CD14-positive monocyte (primary cell): ENCODE data around the gene HK1. TPM values are rescaled to one million over a fixed set of nuclear protein-coding genes. Genes with fewer than 3 reads are reported as not detected.

Experiments used
- DNase-seq, 3 donors: peaks; one replicate each; pipeline ENCODE4 v3.0.0-alpha.2; 2011 to 2022
- H2AFZ ChIP-seq: 2 replicates; pipeline ENCODE4 v1.6.0; 2012; ENCODE audit warnings: mild to moderate bottlenecking, low read depth, low read length, inconsistent platforms; ENCODE audit not compliant: insufficient read depth, poor library complexity, severe bottlenecking
- H3K27ac ChIP-seq, 2 donors: 1 replicate in 1 of 2; 2 replicates in 1 of 2; pipeline ENCODE4 v1.5.1; 2012 to 2013; ENCODE audit warnings: low read length in 2 of 2, control low read depth in 1 of 2, inconsistent platforms in 1 of 2, low read depth in 1 of 2, mild to moderate bottlenecking in 1 of 2
- H3K27me3 ChIP-seq, 2 donors: one replicate each; pipeline versions ENCODE4 v1.6.0 to v1.6.1; 2011 to 2013; ENCODE audit warnings: low read length in 2 of 2; ENCODE audit not compliant: control insufficient read depth in 2 of 2, insufficient read depth in 2 of 2
- H3K36me3 ChIP-seq, 2 donors: replicated peaks in 1 of 2; 1 replicate in 1 of 2; 2 replicates in 1 of 2; pipeline versions ENCODE4 v1.5.1 to v1.6.1; 2012 to 2013; ENCODE audit warnings: low read length in 2 of 2, control low read depth in 1 of 2, inconsistent platforms in 1 of 2, mild to moderate bottlenecking in 1 of 2; ENCODE audit not compliant: insufficient read depth in 2 of 2, control insufficient read depth in 1 of 2
- H3K4me1 ChIP-seq, 2 donors: 1 replicate in 1 of 2; 2 replicates in 1 of 2; pipeline versions ENCODE4 v1.5.1 to v1.6.1; 2012 to 2013; ENCODE audit warnings: low read length in 2 of 2, control low read depth in 1 of 2, inconsistent platforms in 1 of 2, mild to moderate bottlenecking in 1 of 2, moderate library complexity in 1 of 2; ENCODE audit not compliant: insufficient read depth in 2 of 2, control insufficient read depth in 1 of 2
- H3K4me2 ChIP-seq: replicated peaks from 2 replicates; pipeline ENCODE3; 2012; ENCODE audit warnings: low read length, moderate library complexity, mild to moderate bottlenecking; ENCODE audit not compliant: poor library complexity, severe bottlenecking; ENCODE audit errors: extremely low read depth
- H3K4me3 ChIP-seq, 3 experiments: fragments of 200-600 bp in 1 of 3; sonication (generic) in 1 of 3; replicated peaks in 1 of 3; 1 replicate in 2 of 3; 2 replicates in 1 of 3; pipeline ENCODE4 v1.5.1; 2011 to 2013; ENCODE audit warnings: low read length in 3 of 3, mild to moderate bottlenecking in 3 of 3, control low read depth in 2 of 3, low read depth in 2 of 3, inconsistent platforms in 1 of 3, moderate library complexity in 1 of 3
- H3K79me2 ChIP-seq: 2 replicates; pipeline ENCODE4 v1.6.0; 2012; ENCODE audit warnings: mild to moderate bottlenecking, control low read depth, inconsistent platforms, low read length, moderate library complexity; ENCODE audit not compliant: insufficient read depth
- H3K9ac ChIP-seq: 2 replicates; pipeline ENCODE4 v1.6.0; 2017; ENCODE audit warnings: low read length, mild to moderate bottlenecking; ENCODE audit not compliant: insufficient read depth, poor library complexity, severe bottlenecking
- H3K9me3 ChIP-seq, 2 donors: replicated peaks in 1 of 2; 1 replicate in 1 of 2; 2 replicates in 1 of 2; pipeline versions ENCODE4 v1.5.1 to v1.6.1; 2012 to 2013; ENCODE audit warnings: low read length in 2 of 2, control low read depth in 1 of 2; ENCODE audit not compliant: control insufficient read depth in 1 of 2, insufficient read depth in 1 of 2
- H4K20me1 ChIP-seq: 2 replicates; pipeline ENCODE4 v1.6.0; 2012; ENCODE audit warnings: mild to moderate bottlenecking, low read length, control low read depth, moderate library complexity; ENCODE audit not compliant: insufficient read depth
- H3K27ac Mint-ChIP-seq, 7 donors: one replicate each; pipeline ENCODE4 v1.8.0; 2020; ENCODE audit warnings: mild to moderate bottlenecking in 7 of 7, mixed read lengths in 7 of 7, moderate library complexity in 6 of 7, inconsistent platforms in 2 of 7
- H3K27me3 Mint-ChIP-seq, 3 donors: one replicate each; pipeline ENCODE4 v1.8.0; 2021 to 2022; ENCODE audit warnings: low read depth in 3 of 3, mild to moderate bottlenecking in 3 of 3, mixed read lengths in 3 of 3, moderate library complexity in 3 of 3, inconsistent platforms in 1 of 3
- H3K36me3 Mint-ChIP-seq, 2 donors: one replicate each; pipeline ENCODE4 v1.8.0; 2020; ENCODE audit warnings: mixed read lengths in 2 of 2, inconsistent platforms in 1 of 2, mild to moderate bottlenecking in 1 of 2
- H3K4me1 Mint-ChIP-seq: one replicate; pipeline ENCODE4 v1.8.0; 2020; ENCODE audit warnings: mild to moderate bottlenecking, mixed read lengths
- H3K4me3 Mint-ChIP-seq, 2 donors: one replicate each; pipeline ENCODE4 v1.8.0; 2020; ENCODE audit warnings: mild to moderate bottlenecking in 2 of 2, mixed read lengths in 2 of 2, moderate library complexity in 1 of 2
- H3K9me3 Mint-ChIP-seq, 7 donors: one replicate each; pipeline ENCODE4 v1.8.0; 2020 to 2022; ENCODE audit warnings: mixed read lengths in 7 of 7, mild to moderate bottlenecking in 6 of 7, moderate library complexity in 6 of 7, inconsistent platforms in 2 of 7
- WGBS: methylation state at CpG from one replicate; pipeline ENCODE4 v1.1.5; 2013; ENCODE audit warnings: missing lambda C conversion rate; ENCODE audit not compliant: insufficient coverage; 5-methylcytosine and 5-hydroxymethylcytosine counted together
- intact Hi-C, 2 donors: fragments of 100-400 bp; cut with micrococcal nuclease; formaldehyde crosslinking; loops; one replicate each; pipeline versions ENCODE4 v1.15.0 to v1.15.1; 2023
- polyA plus RNA-seq, 3 donors: library from polyadenylated mRNA; depleted of rRNA in 1 of 3; unstranded in 2 of 3; stranded (reverse) in 1 of 3; fragments of 300-500 nt in 2 of 3; fragments of >200 nt in 1 of 3; fragmentation: Illumina TruSeq in 2 of 3; gene quantifications; 1 replicate in 2 of 3; 2 replicates in 1 of 3; pipeline ENCODE4 v1.2.3, GENCODE V29; 2012 to 2021
- TF ChIP-seq, protein P1 (sequence below): fragments of 200-600 bp; IDR thresholded peaks from one replicate; pipeline ENCODE4 v1.8.0; 2022; ENCODE audit warnings: antibody characterized with exemption, mild to moderate bottlenecking

HK1 gene
- polyA plus RNA-seq, 3 donors, result 57.9 to 146 (median 125) TPM

- peaks cover 41 to 45% of the 10 kb centered on the region in 2 donors for H3K36me3 Mint-ChIP-seq
Measured at GRCh38 chr10:69405221-69405620, 126.9 kb downstream of the HK1 start.

DNA sequence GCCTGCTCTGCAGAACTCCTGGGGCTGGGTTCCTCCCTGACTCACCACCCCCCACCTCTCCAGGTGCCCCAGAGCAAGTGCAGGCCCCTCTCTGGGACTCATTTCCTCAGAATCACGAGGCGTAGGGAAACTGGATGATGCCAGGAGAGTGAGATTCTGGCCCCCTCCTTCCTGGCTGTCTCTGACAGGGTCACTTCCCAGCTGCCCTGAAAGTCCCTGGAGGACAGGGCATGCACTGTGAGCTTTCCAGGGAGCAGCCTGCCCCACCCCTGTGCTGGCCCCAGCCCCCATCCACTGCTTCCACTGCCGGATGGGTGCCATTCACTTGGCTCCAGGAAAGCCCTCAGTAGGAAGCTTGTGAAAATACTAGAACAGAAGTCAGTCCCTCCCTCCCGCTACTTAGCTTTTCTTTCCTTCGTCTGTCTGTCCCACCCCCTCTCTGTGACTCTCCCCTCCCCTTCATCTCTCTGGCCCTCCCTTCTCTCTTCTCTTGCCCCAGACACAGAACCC is 128.1 kb downstream of the HK1 start:
- Histone ChIP-seq H3K27me3 (no peaks in the 10 kb centered on the region), H2AFZ (no peak overlapping the region), H3K79me2 (no peaks in the 10 kb centered on the region), H4K20me1 (peaks cover 18% of the 10 kb centered on the region), H3K4me2 (no peak overlapping the region), H3K4me1 (peaks cover 20% of the 10 kb centered on the region in 2 donors), H3K36me3 (peaks cover 23 to 43% of the 10 kb centered on the region in 2 donors), H3K9ac (no peak overlapping the region), H3K4me3 (no peak overlapping the region), H3K27ac (no peak overlapping the region), H3K9me3 (no peaks in the 10 kb centered on the region)
- Mint-ChIP-seq H3K4me1 (peaks cover 20% of the 10 kb centered on the region), H3K36me3 (peaks cover 31 to 34% of the 10 kb centered on the region in 2 donors), H3K27ac (peak overlapping the region in 4 of 7 donors; percentile 15 to 74 (median 42)), H3K4me3 (no peak overlapping the region), H3K27me3 (peaks cover 0 to 8% (median 2%) of the 10 kb centered on the region in 3 donors), H3K9me3 (peaks cover 0 to 2% (median 0%) of the 10 kb centered on the region in 7 donors)
- TF ChIP-seq, protein P1, sequence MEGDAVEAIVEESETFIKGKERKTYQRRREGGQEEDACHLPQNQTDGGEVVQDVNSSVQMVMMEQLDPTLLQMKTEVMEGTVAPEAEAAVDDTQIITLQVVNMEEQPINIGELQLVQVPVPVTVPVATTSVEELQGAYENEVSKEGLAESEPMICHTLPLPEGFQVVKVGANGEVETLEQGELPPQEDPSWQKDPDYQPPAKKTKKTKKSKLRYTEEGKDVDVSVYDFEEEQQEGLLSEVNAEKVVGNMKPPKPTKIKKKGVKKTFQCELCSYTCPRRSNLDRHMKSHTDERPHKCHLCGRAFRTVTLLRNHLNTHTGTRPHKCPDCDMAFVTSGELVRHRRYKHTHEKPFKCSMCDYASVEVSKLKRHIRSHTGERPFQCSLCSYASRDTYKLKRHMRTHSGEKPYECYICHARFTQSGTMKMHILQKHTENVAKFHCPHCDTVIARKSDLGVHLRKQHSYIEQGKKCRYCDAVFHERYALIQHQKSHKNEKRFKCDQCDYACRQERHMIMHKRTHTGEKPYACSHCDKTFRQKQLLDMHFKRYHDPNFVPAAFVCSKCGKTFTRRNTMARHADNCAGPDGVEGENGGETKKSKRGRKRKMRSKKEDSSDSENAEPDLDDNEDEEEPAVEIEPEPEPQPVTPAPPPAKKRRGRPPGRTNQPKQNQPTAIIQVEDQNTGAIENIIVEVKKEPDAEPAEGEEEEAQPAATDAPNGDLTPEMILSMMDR, result no peak
- DNase-seq, result no peak
- 30% methylated on average over 5 of the region's 5 CpGs for WGBS
- intact Hi-C loops, result loop anchor here (5.0 kb wide), 1 partner anchor 101 kb away; no protein-coding TSS in a partner anchor

More at GRCh38 chr10:69405221-69405620, 126.9 kb downstream of the HK1 start:
- Histone ChIP-seq H3K9me3 (no peaks in the 10 kb centered on the region), H3K4me1 (peaks cover 20% of the 10 kb centered on the region in 2 donors), H2AFZ (no peak overlapping the region), H3K27me3 (no peaks in the 10 kb centered on the region), H3K27ac (no peak overlapping the region), H3K79me2 (no peaks in the 10 kb centered on the region), H4K20me1 (peaks cover 28% of the 10 kb centered on the region), H3K36me3 (peaks cover 34 to 54% of the 10 kb centered on the region in 2 donors), H3K9ac (no peak overlapping the region), H3K4me3 (no peak overlapping the region), H3K4me2 (no peak overlapping the region)
- DNase-seq, result no peak
- H3K4me3 Mint-ChIP-seq, result no peak overlapping the region
- H3K27me3 Mint-ChIP-seq, result peaks cover 0 to 8% (median 2%) of the 10 kb centered on the region in 3 donors
- intact Hi-C loops, result loop anchor here (5.0 kb wide), 1 partner anchor 102 kb away; no protein-coding TSS in a partner anchor
- WGBS, result 94% methylated on average over 2 of the region's 4 CpGs
- H3K9me3 Mint-ChIP-seq, result peaks cover 0 to 2% (median 0%) of the 10 kb centered on the region in 7 donors
- TF ChIP-seq, protein P1, result no peak
- peaks cover 20% of the 10 kb centered on the region for H3K4me1 Mint-ChIP-seq
- no peak overlapping the region for H3K27ac Mint-ChIP-seq
